ENCODE results near the gene ABI2.

The ABI2 gene

DNA sequence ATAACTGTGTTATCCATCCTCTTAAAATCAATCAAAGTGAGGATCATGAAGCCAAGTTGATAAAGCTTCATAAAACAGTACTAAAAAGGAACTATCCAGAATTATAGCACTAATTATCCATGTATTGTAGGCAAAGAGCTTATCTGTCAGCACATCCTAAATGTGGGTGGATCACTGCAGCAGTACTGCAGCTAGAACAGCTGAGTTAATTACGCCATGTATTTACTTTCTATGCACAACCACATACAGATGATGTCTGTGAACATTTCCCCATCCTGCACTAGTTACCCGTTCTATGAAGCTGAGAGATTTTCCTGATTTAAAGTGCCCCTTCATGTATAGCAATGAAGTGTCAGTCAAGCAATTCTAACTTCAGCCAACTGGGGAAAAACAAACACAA, 110.3 kb downstream of the ABI2 start:
- DNase-seq (ENCODE audit: low read depth), result no peak
- H3K4me3 ChIP-seq (ENCODE audit: low read length), result no peak overlapping the region
- TF ChIP-seq, protein P1, sequence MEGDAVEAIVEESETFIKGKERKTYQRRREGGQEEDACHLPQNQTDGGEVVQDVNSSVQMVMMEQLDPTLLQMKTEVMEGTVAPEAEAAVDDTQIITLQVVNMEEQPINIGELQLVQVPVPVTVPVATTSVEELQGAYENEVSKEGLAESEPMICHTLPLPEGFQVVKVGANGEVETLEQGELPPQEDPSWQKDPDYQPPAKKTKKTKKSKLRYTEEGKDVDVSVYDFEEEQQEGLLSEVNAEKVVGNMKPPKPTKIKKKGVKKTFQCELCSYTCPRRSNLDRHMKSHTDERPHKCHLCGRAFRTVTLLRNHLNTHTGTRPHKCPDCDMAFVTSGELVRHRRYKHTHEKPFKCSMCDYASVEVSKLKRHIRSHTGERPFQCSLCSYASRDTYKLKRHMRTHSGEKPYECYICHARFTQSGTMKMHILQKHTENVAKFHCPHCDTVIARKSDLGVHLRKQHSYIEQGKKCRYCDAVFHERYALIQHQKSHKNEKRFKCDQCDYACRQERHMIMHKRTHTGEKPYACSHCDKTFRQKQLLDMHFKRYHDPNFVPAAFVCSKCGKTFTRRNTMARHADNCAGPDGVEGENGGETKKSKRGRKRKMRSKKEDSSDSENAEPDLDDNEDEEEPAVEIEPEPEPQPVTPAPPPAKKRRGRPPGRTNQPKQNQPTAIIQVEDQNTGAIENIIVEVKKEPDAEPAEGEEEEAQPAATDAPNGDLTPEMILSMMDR (conservative IDR thresholded peaks at IDR 0.05; ENCODE audit: low read depth, low read length), result no peak

DNA sequence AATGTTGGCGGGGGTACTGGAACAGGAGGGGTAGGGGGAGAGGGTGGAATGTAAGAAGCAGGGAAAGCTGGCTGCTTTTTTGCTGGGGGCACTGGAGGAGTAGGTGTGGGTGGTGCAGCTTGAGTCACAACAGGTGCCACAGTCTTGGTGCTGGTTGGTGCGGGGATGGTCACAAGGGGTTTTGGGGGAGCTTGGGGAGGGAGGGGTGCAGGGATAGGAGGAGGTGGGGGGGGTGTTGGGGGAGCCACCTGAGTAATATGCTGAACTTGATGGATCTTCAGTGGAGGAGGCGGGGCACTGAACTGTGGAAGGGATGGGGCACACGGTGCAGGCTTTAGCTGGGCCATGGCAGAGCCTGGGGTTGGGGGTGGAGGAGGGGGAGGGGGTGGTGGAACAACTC, 112.5 kb downstream of the ABI2 start:
- DNase-seq (ENCODE audit: low read depth), result no peak
- TF ChIP-seq, protein P1 (conservative IDR thresholded peaks at IDR 0.05; ENCODE audit: low read depth, low read length), result no peak
- no peak overlapping the region for H3K4me3 ChIP-seq (ENCODE audit: low read length)

DNA sequence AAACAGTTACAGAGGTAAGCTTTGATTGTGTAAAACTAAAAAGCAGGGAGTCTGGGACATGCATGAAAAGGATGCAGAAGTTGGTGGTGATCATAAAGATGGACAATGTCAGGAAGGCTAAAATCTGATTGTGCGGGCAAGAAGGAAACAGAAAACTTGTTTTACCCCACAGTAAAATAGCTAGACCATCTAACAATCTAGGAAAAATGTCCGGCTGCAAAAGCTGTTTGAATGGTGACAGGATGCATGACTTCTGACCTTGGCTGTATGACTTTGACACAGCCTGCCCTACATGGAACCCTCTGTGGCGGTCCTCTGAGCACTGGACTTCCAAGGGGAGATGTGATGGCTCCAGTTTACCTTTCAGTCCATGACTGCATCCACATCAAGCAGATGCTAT, 113.3 kb downstream of the ABI2 start:
- H3K4me3 ChIP-seq (ENCODE audit: low read length), result no peak overlapping the region
- DNase-seq (ENCODE audit: low read depth), result no peak
- TF ChIP-seq, protein P1 (conservative IDR thresholded peaks at IDR 0.05; ENCODE audit: low read depth, low read length), result no peak

DNA sequence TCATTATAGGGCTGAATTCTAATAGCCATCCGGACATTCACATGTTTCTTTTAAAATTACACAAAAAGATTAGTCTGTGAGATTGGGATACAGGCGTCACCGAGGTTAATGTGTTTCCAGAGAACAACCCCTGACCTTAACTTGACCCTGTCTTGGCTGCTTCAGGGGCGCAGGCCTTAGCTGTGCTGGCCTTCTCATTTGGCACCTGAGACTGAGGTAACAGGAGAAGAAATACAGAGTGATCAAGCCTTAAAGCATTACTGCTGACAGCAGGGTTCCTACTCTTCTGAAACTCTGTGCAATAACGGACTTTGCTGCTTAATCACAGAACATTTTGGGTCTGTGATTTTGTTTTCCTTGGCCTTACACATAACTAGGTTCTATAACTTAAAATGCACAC, 114.3 kb downstream of the ABI2 start:
- TF ChIP-seq, protein P1 (conservative IDR thresholded peaks at IDR 0.05; ENCODE audit: low read depth, low read length), result no peak
- DNase-seq (ENCODE audit: low read depth), result no peak
- H3K4me3 ChIP-seq (ENCODE audit: low read length), result no peak overlapping the region

DNA sequence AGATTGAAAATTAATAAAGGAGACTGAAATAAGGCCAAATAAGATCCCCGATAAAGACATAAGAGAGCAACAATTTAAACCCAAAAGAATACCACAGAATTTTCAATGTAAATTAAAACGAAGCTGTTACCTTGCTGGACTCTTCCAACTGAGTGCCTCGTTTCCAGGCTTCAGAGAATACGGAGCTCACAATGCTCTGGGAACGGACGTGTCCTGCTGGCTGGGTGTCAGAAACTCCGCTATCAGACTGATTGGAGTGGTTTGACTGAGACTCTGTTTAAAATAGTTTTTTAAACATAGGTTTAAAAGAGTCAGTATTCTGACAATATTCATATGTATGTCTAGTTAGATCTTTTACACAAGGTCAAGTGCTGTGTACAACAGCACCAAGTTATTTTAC, 116.5 kb downstream of the ABI2 start:
- TF ChIP-seq, protein P1 (conservative IDR thresholded peaks at IDR 0.05; ENCODE audit: low read depth, low read length), result no peak
- H3K4me3 ChIP-seq (ENCODE audit: low read length), result no peak overlapping the region
- DNase-seq (ENCODE audit: low read depth), result no peak

DNA sequence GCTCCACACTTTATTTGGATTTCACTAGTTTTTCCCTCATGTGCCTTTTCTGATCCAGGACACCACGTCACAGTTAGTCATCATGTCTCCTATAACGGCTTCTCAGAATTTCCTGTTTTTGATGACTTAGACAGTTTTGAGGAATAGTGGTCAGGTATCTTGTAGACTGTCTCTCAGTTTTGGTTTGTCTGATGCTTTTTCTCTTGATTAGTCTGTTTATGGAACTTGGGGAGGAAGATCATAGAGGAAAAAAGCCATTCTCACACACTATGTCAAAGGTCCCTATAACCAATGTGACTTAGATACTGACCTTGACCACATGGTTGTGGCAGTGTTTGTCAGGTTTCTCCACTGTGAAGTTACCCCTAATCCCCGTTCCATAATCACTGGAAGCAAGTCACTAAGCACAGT, 117.9 kb downstream of the ABI2 start:
- no peak for DNase-seq (ENCODE audit: low read depth)
- H3K4me3 ChIP-seq (ENCODE audit: low read length), result no peak overlapping the region
- TF ChIP-seq, protein P1 (conservative IDR thresholded peaks at IDR 0.05; ENCODE audit: low read depth, low read length), result no peak

DNA sequence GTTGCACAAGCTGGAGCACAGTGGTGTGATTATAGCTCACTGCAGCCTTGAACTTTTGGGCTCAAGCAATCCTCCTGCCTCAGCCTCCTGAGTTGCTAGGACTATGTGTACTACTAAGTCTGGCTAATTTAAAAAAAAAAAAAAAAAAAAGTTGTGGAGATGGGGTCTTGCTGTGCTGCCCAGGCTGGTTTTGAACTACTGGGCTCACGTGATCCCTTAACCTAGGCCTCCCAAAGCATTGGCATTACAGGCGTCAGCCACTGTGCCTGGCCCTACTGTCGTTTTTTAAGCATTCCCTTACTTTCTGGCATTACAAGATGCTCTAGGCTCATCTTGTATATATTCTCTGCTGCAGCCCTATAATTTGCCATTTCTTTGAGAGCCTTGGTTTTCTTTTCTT, 118.6 kb downstream of the ABI2 start:
- H3K4me3 ChIP-seq (ENCODE audit: low read length), result no peak overlapping the region
- TF ChIP-seq, protein P1 (conservative IDR thresholded peaks at IDR 0.05; ENCODE audit: low read depth, low read length), result no peak
- DNase-seq (ENCODE audit: low read depth), result no peak

All from retinal pigment epithelial cell (primary cell).